GM12891 (cell line): Measurements from ENCODE around the gene PCDH19.

Source experiments
- POLR2A ChIP-seq: IDR thresholded peaks from 2 replicates; pipeline ENCODE4 v1.6.1; 2011; ENCODE audit warnings: low read depth, low read length, control low read depth
- POLR2AphosphoS5 ChIP-seq: IDR thresholded peaks from 2 replicates; pipeline ENCODE4 v1.6.1; 2011; ENCODE audit warnings: low read depth, low read length, control low read depth
- POU2F2 ChIP-seq: IDR thresholded peaks from 2 replicates; pipeline ENCODE4 v1.6.1; 2011; ENCODE audit warnings: low read depth, mild to moderate bottlenecking, control low read depth, low read length, moderate library complexity
- TAF1 ChIP-seq: IDR thresholded peaks from 2 replicates; pipeline ENCODE4 v1.6.1; 2011; ENCODE audit warnings: low read depth, low read length, control low read depth

DNA sequence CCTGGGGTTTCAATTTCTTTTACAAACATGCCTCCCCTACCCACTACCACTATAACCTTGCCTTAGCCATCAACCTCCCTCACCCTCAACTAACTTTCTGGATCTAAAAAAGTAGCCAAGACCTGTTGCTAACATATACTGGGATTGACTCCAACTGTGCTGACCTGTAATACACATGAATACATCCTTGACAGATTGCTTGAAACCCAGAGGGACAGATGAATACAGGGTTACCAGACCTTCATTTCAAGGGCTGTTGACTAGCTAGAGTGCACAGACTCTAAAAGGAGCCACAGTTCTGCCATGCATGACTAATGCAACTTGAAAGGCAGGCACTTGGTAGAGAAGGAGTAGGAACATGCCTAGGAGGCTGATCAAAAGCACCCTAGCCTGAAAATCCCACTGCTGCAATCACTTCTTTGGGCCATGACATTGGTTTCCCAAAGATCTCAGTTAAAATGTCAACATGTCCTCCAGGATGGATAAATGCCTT, 121.0 kb downstream of the PCDH19 start:
- TF ChIP-seq POLR2A, result no peak
- no peak for TF ChIP-seq TAF1
- TF ChIP-seq POLR2AphosphoS5, result no peak
- TF ChIP-seq POU2F2, result no peak
